H1 (cell line): ENCODE measurements around the gene PRMT2. TPM values are rescaled to one million over a fixed set of nuclear protein-coding genes. Genes with fewer than 3 reads are reported as not detected.

ENCODE experiments used
- CTCF ChIA-PET: fragments of 300-600 bp; sonication (Branson Sonifier 250); formaldehyde crosslinking; loops from one replicate; lab custom pipeline; 2021; ENCODE audit not compliant: partially characterized antibody; lab: Charles Lee
- POLR2A ChIA-PET: fragments of 300-600 bp; sonication (Branson Sonifier 250); formaldehyde crosslinking; loops from one replicate; lab custom pipeline; 2021; ENCODE audit warnings: inconsistent platforms; ENCODE audit not compliant: partially characterized antibody; lab: Charles Lee
- DNase-seq, 2 experiments: peaks; one replicate each; pipeline versions ENCODE4 v3.0.0 to v3.0.0-alpha.2; 2010 to 2022; ENCODE audit warnings: low spot score in 2 of 2, low read depth in 1 of 2, mixed read lengths in 1 of 2
- FAIRE-seq: peaks from 2 replicates; lab custom pipeline; 2011; peaks lifted over from hg19 to GRCh38; lab: Jason Lieb, UNC
- H2AFZ ChIP-seq: 2 replicates; pipeline ENCODE4 v1.8.1; 2012; ENCODE audit warnings: low read length, inconsistent platforms
- H2AK5ac ChIP-seq: 2 replicates; pipeline ENCODE4 v1.6.1; 2013; ENCODE audit warnings: low read depth, low read length
- H2BK120ac ChIP-seq: replicated peaks from 2 replicates; pipeline ENCODE3; 2013; ENCODE audit warnings: low read depth, low read length, inconsistent platforms
- H2BK12ac ChIP-seq: 2 replicates; pipeline ENCODE4 v1.6.1; 2013; ENCODE audit warnings: low read depth, low read length
- H2BK15ac ChIP-seq: 2 replicates; pipeline ENCODE4 v1.6.1; 2013; ENCODE audit warnings: low read length
- H2BK20ac ChIP-seq: 2 replicates; pipeline ENCODE4 v1.6.1; 2013; ENCODE audit warnings: low read length
- H2BK5ac ChIP-seq: 2 replicates; pipeline ENCODE4 v1.6.1; 2013; ENCODE audit warnings: low read depth, low read length
- H3K14ac ChIP-seq: 2 replicates; pipeline ENCODE4 v1.6.1; 2013; ENCODE audit warnings: inconsistent platforms; ENCODE audit not compliant: insufficient read length
- H3K18ac ChIP-seq: 2 replicates; pipeline ENCODE4 v1.6.1; 2013; ENCODE audit warnings: low read length; ENCODE audit errors: extremely low read depth
- H3K23ac ChIP-seq: 2 replicates; pipeline ENCODE4 v1.6.1; 2013; ENCODE audit warnings: inconsistent platforms; ENCODE audit not compliant: insufficient read length
- H3K23me2 ChIP-seq: 2 replicates; pipeline ENCODE4 v1.6.1; 2013; ENCODE audit warnings: low read depth, low read length
- H3K27ac ChIP-seq: 2 replicates; pipeline ENCODE4 v1.6.1; 2011; ENCODE audit warnings: low read depth, low read length, inconsistent platforms
- H3K27me3 ChIP-seq, 4 experiments: replicated peaks in 1 of 4; 1 replicate in 1 of 4; 2 replicates in 3 of 4; pipeline versions ENCODE4 v1.6.1 to v1.8.1; 2011 to 2013; ENCODE audit warnings: low read length in 3 of 4, mild to moderate bottlenecking in 3 of 4, inconsistent platforms in 2 of 4, mixed read lengths in 2 of 4, moderate library complexity in 1 of 4; ENCODE audit not compliant: control insufficient read depth in 3 of 4, insufficient read depth in 3 of 4; ENCODE audit errors: extremely low read depth in 1 of 4
- H3K36me3 ChIP-seq, 4 experiments: 2 replicates each; pipeline versions ENCODE4 v1.6.1 to v1.8.1; 2011 to 2013; ENCODE audit warnings: mild to moderate bottlenecking in 4 of 4, low read length in 3 of 4, moderate library complexity in 2 of 4, control low read depth in 1 of 4, inconsistent platforms in 1 of 4; ENCODE audit not compliant: insufficient read depth in 4 of 4, control insufficient read depth in 2 of 4
- H3K4ac ChIP-seq: replicated peaks from 2 replicates; pipeline ENCODE3; 2013; ENCODE audit warnings: low read length, low read depth, mixed read lengths, inconsistent platforms; ENCODE audit not compliant: insufficient read length
- H3K4me1 ChIP-seq, 4 experiments: replicated peaks in 1 of 4; 1 replicate in 1 of 4; 2 replicates in 3 of 4; pipeline versions ENCODE4 v1.6.1 to v1.8.1; 2011 to 2013; ENCODE audit warnings: low read length in 3 of 4, inconsistent platforms in 2 of 4, mixed read lengths in 1 of 4; ENCODE audit not compliant: insufficient read depth in 4 of 4, control insufficient read depth in 3 of 4
- H3K4me2 ChIP-seq, 2 experiments: 2 replicates each; pipeline versions ENCODE4 v1.6.1 to v1.8.1; 2011 to 2013; ENCODE audit warnings: low read depth in 2 of 2, low read length in 2 of 2, control low read depth in 1 of 2, inconsistent platforms in 1 of 2, mild to moderate bottlenecking in 1 of 2; ENCODE audit not compliant: insufficient read depth in 1 of 2
- H3K4me3 ChIP-seq, 4 experiments: fragments of 200-600, 300-600 bp in 1 of 4; sonication (generic), shearing (Covaris generic), sonication (Bioruptor Twin) in 1 of 4; 2 replicates each; pipeline versions ENCODE4 v1.5.1 to v1.8.1; 2011 to 2016; ENCODE audit warnings: low read length in 4 of 4, low read depth in 3 of 4, control low read depth in 2 of 4, inconsistent platforms in 2 of 4, mild to moderate bottlenecking in 2 of 4, mixed read lengths in 1 of 4, moderate library complexity in 1 of 4; ENCODE audit not compliant: insufficient read depth in 2 of 4; ENCODE audit errors: extremely low read depth in 1 of 4
- H3K56ac ChIP-seq: replicated peaks from 2 replicates; pipeline ENCODE3; 2013; ENCODE audit warnings: low read depth, mild to moderate bottlenecking, mixed read lengths, low read length, inconsistent platforms; ENCODE audit not compliant: insufficient read length
- H3K79me1 ChIP-seq: 2 replicates; pipeline ENCODE4 v1.6.1; 2013; ENCODE audit warnings: low read depth, low read length, control low read depth
- H3K79me2 ChIP-seq, 2 experiments: 2 replicates each; pipeline versions ENCODE4 v1.6.1 to v1.8.1; 2012 to 2013; ENCODE audit warnings: low read length in 2 of 2, mild to moderate bottlenecking in 2 of 2, inconsistent platforms in 1 of 2; ENCODE audit not compliant: insufficient read depth in 2 of 2, control insufficient read depth in 1 of 2
- H3K9ac ChIP-seq, 4 experiments: replicated peaks in 1 of 4; 1 replicate in 1 of 4; 2 replicates in 3 of 4; pipeline versions ENCODE4 v1.6.1 to v1.8.1; 2011 to 2013; ENCODE audit warnings: low read depth in 3 of 4, low read length in 3 of 4, control low read depth in 2 of 4, mild to moderate bottlenecking in 2 of 4, moderate library complexity in 2 of 4, inconsistent platforms in 1 of 4; ENCODE audit errors: extremely low read depth in 1 of 4
- H3K9me3 ChIP-seq, 2 experiments: 2 replicates each; pipeline versions ENCODE4 v1.6.1 to v1.8.1; 2012 to 2013; ENCODE audit warnings: mild to moderate bottlenecking in 2 of 2, moderate library complexity in 2 of 2, control low read depth in 1 of 2, inconsistent platforms in 1 of 2, low read depth in 1 of 2, low read length in 1 of 2, mixed read lengths in 1 of 2; ENCODE audit not compliant: insufficient read depth in 2 of 2
- H4K20me1 ChIP-seq, 2 experiments: replicated peaks in 1 of 2; 2 replicates each; pipeline versions ENCODE3 to v1.8.1; 2011 to 2013; ENCODE audit warnings: inconsistent platforms in 2 of 2, low read length in 2 of 2, mild to moderate bottlenecking in 1 of 2; ENCODE audit not compliant: insufficient read depth in 2 of 2, control insufficient read depth in 1 of 2
- H4K5ac ChIP-seq: 2 replicates; pipeline ENCODE4 v1.6.1; 2013; ENCODE audit warnings: low read length, low read depth, mixed read lengths, inconsistent platforms; ENCODE audit not compliant: insufficient read length
- H4K8ac ChIP-seq: 2 replicates; pipeline ENCODE4 v1.8.0; 2013; ENCODE audit warnings: mild to moderate bottlenecking, moderate library complexity, low read length, inconsistent platforms; ENCODE audit not compliant: insufficient read depth; ENCODE audit errors: extremely low read depth
- H4K91ac ChIP-seq: replicated peaks from 2 replicates; pipeline ENCODE3; 2013; ENCODE audit warnings: low read length, mixed read lengths, inconsistent platforms; ENCODE audit not compliant: insufficient read length
- ASH2L ChIP-seq: fragments of 200-600, 300-600 bp; sonication (generic); IDR thresholded peaks from one replicate; pipeline ENCODE4 v1.7.1; 2017; ENCODE audit warnings: low read length
- ATF3 ChIP-seq: IDR thresholded peaks from 2 replicates; pipeline ENCODE4 v1.6.1; 2011; ENCODE audit warnings: low read depth, mild to moderate bottlenecking, low read length; ENCODE audit not compliant: insufficient read depth
- CEBPB ChIP-seq: IDR thresholded peaks from 2 replicates; pipeline ENCODE4 v1.6.1; 2012; ENCODE audit warnings: low read depth, low read length
- GTF2F1 ChIP-seq: IDR thresholded peaks from 2 replicates; pipeline ENCODE4 v1.6.1; 2012; ENCODE audit warnings: low read depth, low read length, improper control_type of control experiment, borderline replicate concordance
- POLR2A ChIP-seq, 2 experiments: IDR thresholded peaks; 1 replicate in 1 of 2; 2 replicates in 1 of 2; pipeline ENCODE4 v1.6.1; 2011; ENCODE audit warnings: low read depth in 2 of 2, low read length in 2 of 2, mild to moderate bottlenecking in 2 of 2; ENCODE audit errors: control extremely low read depth in 1 of 2
- RAD21 ChIP-seq, 2 experiments: IDR thresholded peaks in 1 of 2; conservative IDR thresholded peaks in 1 of 2; 2 replicates each; pipeline ENCODE4 v1.6.1; 2011; ENCODE audit warnings: low read depth in 2 of 2, low read length in 2 of 2, improper control_type of control experiment in 1 of 2, inconsistent platforms in 1 of 2, mild to moderate bottlenecking in 1 of 2, moderate library complexity in 1 of 2
- RXRA ChIP-seq: IDR thresholded peaks from 2 replicates; pipeline ENCODE4 v1.6.1; 2011; ENCODE audit warnings: low read depth, mild to moderate bottlenecking, low read length, moderate library complexity; ENCODE audit not compliant: insufficient read depth
- SP2 ChIP-seq: IDR thresholded peaks from 2 replicates; pipeline ENCODE4 v1.6.1; 2012; ENCODE audit warnings: mild to moderate bottlenecking, low read length, inconsistent platforms
- TBP ChIP-seq: IDR thresholded peaks from 2 replicates; pipeline ENCODE4 v1.6.1; 2011; ENCODE audit warnings: low read depth, low read length, improper control_type of control experiment
- YY1 ChIP-seq: IDR thresholded peaks from 2 replicates; pipeline ENCODE4 v1.6.1; 2011; ENCODE audit warnings: low read depth, mild to moderate bottlenecking, low read length
- ZNF274 ChIP-seq: IDR thresholded peaks from 2 replicates; pipeline ENCODE4 v1.7.0; 2012; ENCODE audit warnings: low read length, borderline replicate concordance; ENCODE audit errors: extremely low read depth
- WGBS, 2 experiments: shearing (Covaris generic) in 1 of 2; methylation state at CpG; one replicate each; pipeline versions ENCODE4 v1.1.6 to v1.1.7; 2013 to 2015; ENCODE audit warnings: low lambda C conversion rate in 2 of 2, mixed read lengths in 2 of 2, inconsistent platforms in 1 of 2, low coverage in 1 of 2, missing lambda C conversion rate in 1 of 2; ENCODE audit not compliant: insufficient replicate concordance in 2 of 2, insufficient coverage in 1 of 2, insufficient read length in 1 of 2; ENCODE audit errors: extremely low coverage in 1 of 2, missing lambda C conversion rate in 1 of 2; 5-methylcytosine and 5-hydroxymethylcytosine counted together
- polyA plus RNA-seq, 7 experiments: library from polyadenylated mRNA; depleted of rRNA in 3 of 7; stranded (reverse) in 5 of 7; unstranded in 2 of 7; fragments of >200 nt in 5 of 7; fragments of 200-250 nt in 2 of 7; gene quantifications; 1 replicate in 5 of 7; 2 replicates in 1 of 7; 4 replicates in 1 of 7; pipeline versions ENCODE4 v1.2.1 to v1.2.3, GENCODE V29; 2011 to 2013; ENCODE audit warnings: missing spikeins in 2 of 7, mixed read lengths in 2 of 7
- total RNA-seq: library from RNA; stranded (reverse); fragmentation: NEBNext Ultra II Directional; extraction: Animal tissue kit (Norgen Biotek cat#: 25700); gene quantifications from 2 replicates; pipeline ENCODE4 v1.2.1, GENCODE V29; 2021
- TF ChIP-seq, protein P1 (sequence below): IDR thresholded peaks from 2 replicates; pipeline ENCODE4 v1.6.1; 2012; ENCODE audit warnings: low read length, inconsistent platforms

PRMT2 gene
- total and polyA plus RNA-seq, 2 of the 8 experiments (the other 6 are each of a cell fraction or from before 2014, with no cell fraction given): 45.8 to 59.2 TPM

DNA sequence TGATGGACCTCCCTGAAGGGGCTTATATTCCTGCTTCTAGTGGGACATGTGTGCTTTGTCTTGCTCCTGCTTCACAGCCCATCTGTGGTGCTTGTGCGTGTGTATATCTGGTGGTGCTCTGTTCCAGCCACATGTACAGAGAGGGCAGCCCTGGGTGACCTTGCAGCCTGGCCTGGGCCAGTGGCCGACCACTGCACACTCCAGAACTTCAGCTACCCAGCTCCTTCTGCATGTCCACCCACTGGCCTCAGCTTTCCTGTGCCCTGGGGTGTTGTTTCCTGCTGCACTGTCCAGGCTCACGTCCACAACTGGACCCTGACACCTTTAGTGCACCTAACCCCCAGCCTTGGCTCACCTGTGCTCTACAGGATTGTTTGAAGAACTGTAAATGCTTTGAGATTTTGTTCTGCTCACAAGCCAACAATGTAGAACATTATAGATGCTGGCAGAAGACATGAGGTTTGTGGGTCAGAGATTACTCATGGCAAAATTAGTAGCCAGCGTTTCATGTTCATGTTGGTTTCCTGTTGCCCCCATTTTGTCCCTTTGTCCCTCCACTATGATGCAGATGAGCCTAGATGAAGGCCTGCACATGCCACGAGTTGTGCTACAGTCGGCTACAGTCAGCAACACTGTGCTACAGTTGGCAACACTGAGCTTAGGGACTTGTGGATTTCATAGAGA lies 25.3 kb upstream of the PRMT2 start:
- H3K9me3 ChIP-seq: peaks cover 6 to 8% of the 10 kb centered on the region in 2 experiments; a peak in 2 of 4 replicates
- H2AK5ac ChIP-seq: no peak overlapping the region
- TF ChIP-seq ASH2L (no peak), CEBPB (no peak), SP2 (no peak), ZNF274 (no peak), RXRA (no peak), YY1 (no peak), POLR2A (IDR thresholded peaks at IDR 0.05; ENCODE audit: control extremely low read depth in 1 of 2, low read depth in 2 of 2, low read length in 2 of 2) (no peak), RAD21 (IDR thresholded peaks at IDR 0.05 in 1 of 2, conservative IDR thresholded peaks at IDR 0.05 in 1 of 2; ENCODE audit: low read depth in 2 of 2, low read length in 2 of 2) (no peak), TBP (no peak), ATF3 (no peak), GTF2F1 (no peak)
- TF ChIP-seq, protein P1, sequence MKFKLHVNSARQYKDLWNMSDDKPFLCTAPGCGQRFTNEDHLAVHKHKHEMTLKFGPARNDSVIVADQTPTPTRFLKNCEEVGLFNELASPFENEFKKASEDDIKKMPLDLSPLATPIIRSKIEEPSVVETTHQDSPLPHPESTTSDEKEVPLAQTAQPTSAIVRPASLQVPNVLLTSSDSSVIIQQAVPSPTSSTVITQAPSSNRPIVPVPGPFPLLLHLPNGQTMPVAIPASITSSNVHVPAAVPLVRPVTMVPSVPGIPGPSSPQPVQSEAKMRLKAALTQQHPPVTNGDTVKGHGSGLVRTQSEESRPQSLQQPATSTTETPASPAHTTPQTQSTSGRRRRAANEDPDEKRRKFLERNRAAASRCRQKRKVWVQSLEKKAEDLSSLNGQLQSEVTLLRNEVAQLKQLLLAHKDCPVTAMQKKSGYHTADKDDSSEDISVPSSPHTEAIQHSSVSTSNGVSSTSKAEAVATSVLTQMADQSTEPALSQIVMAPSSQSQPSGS: no peak

More for the DNA sequence above, 25.3 kb upstream of the PRMT2 start:
- Histone ChIP-seq H3K4me1 (peaks cover 0 to 5% (median 1%) of the 10 kb centered on the region in 4 experiments; a peak in 3 of 7 replicates), H3K23ac (no peak overlapping the region), H4K5ac (no peak overlapping the region), H3K4me3 (no peak overlapping the region), H2BK15ac (no peak overlapping the region), H2BK120ac (no peak overlapping the region), H2BK5ac (no peak overlapping the region), H3K79me1 (no peaks in the 10 kb centered on the region), H2AFZ (no peak overlapping the region), H3K27ac (no peak overlapping the region), H3K79me2 (no peaks in the 10 kb centered on the region), H3K36me3 (no peaks in the 10 kb centered on the region), H4K8ac (no peak overlapping the region), H3K56ac (no peak overlapping the region), H2BK20ac (no peak overlapping the region), H3K4ac (no peak overlapping the region), H2BK12ac (no peak overlapping the region), H3K9ac (no peak overlapping the region), H3K14ac (no peak overlapping the region), H4K91ac (no peak overlapping the region), H3K4me2 (no peak overlapping the region), H3K18ac (no peak overlapping the region), H4K20me1 (no peaks in the 10 kb centered on the region), H3K23me2 (no peaks in the 10 kb centered on the region), H3K27me3 (no peaks in the 10 kb centered on the region)
- POLR2A ChIA-PET: no interaction called here
- CTCF ChIA-PET: no interaction called here
- FAIRE-seq (no peak), DNase-seq (no peak)
- WGBS, 2 experiments: 91% methylated on average over 6 of the region's 6 CpGs; no CpG with 5 or more reads in 1 of the 2 experiments
